Suprapubic skin (tissue), 4 donors: ENCODE data around the gene MCM3AP. TPM values are rescaled to one million over a fixed set of nuclear protein-coding genes. Genes with fewer than 3 reads are reported as not detected.

Source experiments
- DNase-seq, 2 donors: peaks; one replicate each; pipeline ENCODE4 v3.0.0-alpha.2; 2019; ENCODE audit warnings: low spot score in 2 of 2
- H3K27ac ChIP-seq: fragments of 200-600 bp; sonication (generic); one replicate; pipeline ENCODE4 v1.5.1; 2019
- H3K27me3 ChIP-seq: fragments of 200-600 bp; sonication (generic); one replicate; pipeline ENCODE4 v1.5.1; 2019
- H3K36me3 ChIP-seq: fragments of 200-600 bp; sonication (generic); one replicate; pipeline ENCODE4 v1.5.1; 2019
- H3K4me1 ChIP-seq: fragments of 200-600 bp; sonication (generic); one replicate; pipeline ENCODE4 v1.5.1; 2019
- H3K4me3 ChIP-seq: fragments of 200-600 bp; sonication (generic); one replicate; pipeline ENCODE4 v1.5.1; 2019; ENCODE audit warnings: mild to moderate bottlenecking
- H3K9me3 ChIP-seq: fragments of 200-600 bp; sonication (generic); one replicate; pipeline ENCODE4 v1.5.1; 2019
- EP300 ChIP-seq: sonication (generic); formaldehyde crosslinking; IDR thresholded peaks from one replicate; pipeline ENCODE4 v1.6.1; 2017; ENCODE audit warnings: antibody characterized with exemption
- POLR2A ChIP-seq, 2 donors: fragments of 450-650 bp; IDR thresholded peaks; one replicate each; pipeline ENCODE4 v1.6.1; 2017; ENCODE audit warnings: antibody characterized with exemption in 2 of 2, mild to moderate bottlenecking in 2 of 2, moderate library complexity in 2 of 2
- POLR2AphosphoS5 ChIP-seq, 3 donors: sonication (generic); formaldehyde crosslinking; IDR thresholded peaks; one replicate each; pipeline ENCODE4 v1.6.1; 2017; ENCODE audit warnings: antibody characterized with exemption in 3 of 3
- WGBS: methylation state at CpG from one replicate; pipeline ENCODE4 v1.1.5; 2018; 5-methylcytosine and 5-hydroxymethylcytosine counted together
- total RNA-seq, 4 donors: library from RNA; depleted of rRNA; stranded (reverse); fragments of >200 nt; gene quantifications; one replicate each; pipeline ENCODE4 v1.1.0, GENCODE V29; 2016
- TF ChIP-seq, protein P1 (sequence below), 2 donors: fragments of 200-600 bp in 1 of 2; fragments of 450-650 bp in 1 of 2; sonication (generic) in 1 of 2; IDR thresholded peaks; one replicate each; pipeline ENCODE4 v1.5.1; 2016 to 2019; ENCODE audit warnings: antibody characterized with exemption in 2 of 2, mild to moderate bottlenecking in 1 of 2, moderate library complexity in 1 of 2

The MCM3AP gene
- total RNA-seq, 4 donors from 2014 or later = 77.9 to 134 (median 79.8) TPM

GRCh38 chr21:46191686-46192575, 93.5 kb downstream of the MCM3AP start:
- no peak overlapping the region for H3K4me3 ChIP-seq
- WGBS = 95% methylated on average over 16 of the region's 20 CpGs
- H3K27ac ChIP-seq = no peak overlapping the region
- H3K27me3 ChIP-seq = no peaks in the 10 kb centered on the region
- H3K9me3 ChIP-seq = no peaks in the 10 kb centered on the region
- TF ChIP-seq EP300 (no peak), POLR2AphosphoS5 (IDR thresholded peaks at IDR 0.05) (no peak), POLR2A (IDR thresholded peaks at IDR 0.05) (no peak)
- TF ChIP-seq, protein P1, sequence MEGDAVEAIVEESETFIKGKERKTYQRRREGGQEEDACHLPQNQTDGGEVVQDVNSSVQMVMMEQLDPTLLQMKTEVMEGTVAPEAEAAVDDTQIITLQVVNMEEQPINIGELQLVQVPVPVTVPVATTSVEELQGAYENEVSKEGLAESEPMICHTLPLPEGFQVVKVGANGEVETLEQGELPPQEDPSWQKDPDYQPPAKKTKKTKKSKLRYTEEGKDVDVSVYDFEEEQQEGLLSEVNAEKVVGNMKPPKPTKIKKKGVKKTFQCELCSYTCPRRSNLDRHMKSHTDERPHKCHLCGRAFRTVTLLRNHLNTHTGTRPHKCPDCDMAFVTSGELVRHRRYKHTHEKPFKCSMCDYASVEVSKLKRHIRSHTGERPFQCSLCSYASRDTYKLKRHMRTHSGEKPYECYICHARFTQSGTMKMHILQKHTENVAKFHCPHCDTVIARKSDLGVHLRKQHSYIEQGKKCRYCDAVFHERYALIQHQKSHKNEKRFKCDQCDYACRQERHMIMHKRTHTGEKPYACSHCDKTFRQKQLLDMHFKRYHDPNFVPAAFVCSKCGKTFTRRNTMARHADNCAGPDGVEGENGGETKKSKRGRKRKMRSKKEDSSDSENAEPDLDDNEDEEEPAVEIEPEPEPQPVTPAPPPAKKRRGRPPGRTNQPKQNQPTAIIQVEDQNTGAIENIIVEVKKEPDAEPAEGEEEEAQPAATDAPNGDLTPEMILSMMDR (IDR thresholded peaks at IDR 0.05) = no peak
- DNase-seq = peak; percentile 59 to 66
- H3K4me1 ChIP-seq = peaks cover 42% of the 10 kb centered on the region
- peaks cover 60% of the 10 kb centered on the region for H3K36me3 ChIP-seq

DNA sequence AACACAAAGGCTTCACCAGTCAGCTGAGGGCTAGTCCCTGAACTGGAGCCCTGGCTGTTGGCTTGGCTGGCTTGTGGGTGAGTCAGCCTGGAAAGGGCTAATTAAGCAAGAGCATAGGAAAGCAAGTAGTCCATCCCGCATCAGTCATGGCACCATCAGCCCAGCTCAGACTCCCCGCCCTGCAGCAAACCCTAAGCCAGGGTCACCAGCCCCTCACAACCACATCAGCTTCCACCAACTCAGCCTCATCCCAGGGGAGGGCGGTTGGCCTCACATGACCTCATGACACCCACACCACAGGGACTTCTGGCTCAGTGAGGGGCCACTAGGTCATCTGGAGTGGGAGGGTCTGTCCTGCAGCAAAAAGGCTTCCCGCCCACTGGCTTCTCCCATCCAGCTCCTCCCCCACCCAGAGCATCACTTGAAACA, 94.1 kb downstream of the MCM3AP start:
- WGBS = no CpG with 5 or more reads among the region's 4 CpGs
- peak; percentile 80 to 82 for DNase-seq
- H3K36me3 ChIP-seq = peaks cover 54% of the 10 kb centered on the region

GRCh38 chr21:46190491-46191131, 94.8 kb downstream of the MCM3AP start:
- peak overlapping the region; percentile 92 for H3K27ac ChIP-seq
- H3K9me3 ChIP-seq = no peaks in the 10 kb centered on the region
- H3K4me3 ChIP-seq = no peak overlapping the region
- peak; percentile 60 to 78 for DNase-seq
- 87% methylated on average over 8 of the region's 15 CpGs for WGBS
- H3K4me1 ChIP-seq = peaks cover 42% of the 10 kb centered on the region
- TF ChIP-seq POLR2A (IDR thresholded peaks at IDR 0.05) (no peak), EP300 (no peak), POLR2AphosphoS5 (IDR thresholded peaks at IDR 0.05) (no peak)
- TF ChIP-seq, protein P1 (IDR thresholded peaks at IDR 0.05) = no peak
- no peaks in the 10 kb centered on the region for H3K27me3 ChIP-seq
- H3K36me3 ChIP-seq = peaks cover 47% of the 10 kb centered on the region

More for the DNA sequence above, 94.1 kb downstream of the MCM3AP start:
- Histone ChIP-seq H3K27me3 (no peaks in the 10 kb centered on the region), H3K27ac (peak overlapping the region; percentile 92), H3K9me3 (no peaks in the 10 kb centered on the region), H3K4me1 (peaks cover 42% of the 10 kb centered on the region), H3K4me3 (no peak overlapping the region)
- TF ChIP-seq EP300 (no peak), POLR2AphosphoS5 (IDR thresholded peaks at IDR 0.05) (no peak), POLR2A (IDR thresholded peaks at IDR 0.05) (no peak)
- TF ChIP-seq, protein P1 (IDR thresholded peaks at IDR 0.05) = no peak

DNA sequence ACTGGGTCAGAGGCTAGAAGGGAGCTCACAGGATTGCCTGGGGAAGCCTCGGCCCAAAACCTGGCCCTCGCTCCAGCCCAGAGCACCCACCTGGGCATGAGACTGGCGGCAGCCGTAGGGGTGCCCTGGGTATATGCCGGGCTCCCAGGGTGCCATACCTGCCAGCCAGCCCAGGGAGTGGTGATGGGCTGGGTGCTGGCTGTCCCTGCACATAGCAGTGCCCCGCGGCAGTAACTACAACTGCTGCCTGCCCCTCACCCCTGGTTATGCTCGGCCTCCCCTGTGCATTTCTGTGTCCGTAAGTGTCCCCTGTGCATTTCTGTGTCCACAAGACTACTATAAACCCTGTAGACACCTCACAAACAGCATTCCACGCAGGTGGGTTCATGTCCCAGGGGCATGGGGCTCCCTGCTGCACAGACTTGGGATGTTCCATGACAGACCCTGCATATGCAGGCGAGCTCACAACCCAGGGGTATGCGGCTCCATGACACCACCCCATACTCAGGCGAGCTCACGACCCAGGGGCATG, 95.4 kb downstream of the MCM3AP start:
- Histone ChIP-seq H3K4me3 (no peak overlapping the region), H3K9me3 (no peaks in the 10 kb centered on the region), H3K27me3 (no peaks in the 10 kb centered on the region), H3K27ac (peak overlapping the region; percentile 92), H3K4me1 (peaks cover 42% of the 10 kb centered on the region), H3K36me3 (peaks cover 41% of the 10 kb centered on the region)
- WGBS = 77% methylated on average over 11 of the region's 14 CpGs
- peak; percentile 56 to 59 for DNase-seq
- TF ChIP-seq EP300 (no peak), POLR2A (IDR thresholded peaks at IDR 0.05) (no peak), POLR2AphosphoS5 (IDR thresholded peaks at IDR 0.05) (no peak)
- TF ChIP-seq, protein P1 (IDR thresholded peaks at IDR 0.05) = no peak
